HFFc6 (cell line): ENCODE measurements around the gene ABT1. TPM values are rescaled to one million over a fixed set of nuclear protein-coding genes. Genes with fewer than 3 reads are reported as not detected.

ENCODE experiments used
- DNase-seq: peaks from one replicate; pipeline ENCODE4 v3.0.0-alpha.2; 2018
- H3K27ac Mint-ChIP-seq: 2 replicates; pipeline ENCODE4 v1.8.0; 2020; ENCODE audit warnings: mild to moderate bottlenecking, mixed read lengths
- H3K27me3 Mint-ChIP-seq: 2 replicates; pipeline ENCODE4 v1.8.0; 2021; ENCODE audit warnings: mild to moderate bottlenecking, moderate library complexity, mixed read lengths; ENCODE audit not compliant: insufficient read depth
- H3K36me3 Mint-ChIP-seq: 2 replicates; pipeline ENCODE4 v1.8.0; 2021; ENCODE audit warnings: low read depth, mixed read lengths
- H3K4me1 Mint-ChIP-seq: 2 replicates; pipeline ENCODE4 v1.8.0; 2020; ENCODE audit warnings: low read depth, mixed read lengths
- H3K4me3 Mint-ChIP-seq: 2 replicates; pipeline ENCODE4 v1.8.0; 2020; ENCODE audit warnings: mild to moderate bottlenecking, moderate library complexity, mixed read lengths
- H3K9me3 Mint-ChIP-seq: 2 replicates; pipeline ENCODE4 v1.8.0; 2020; ENCODE audit warnings: mild to moderate bottlenecking, mixed read lengths
- total RNA-seq, 6 experiments: library from RNA; stranded (reverse); fragmentation: NEBNext Ultra II Directional; extraction: Animal tissue kit (Norgen Biotek cat#: 25700); gene quantifications; 2 replicates in 1 of 6; 3 replicates in 5 of 6; pipeline ENCODE4 v1.2.3, GENCODE V29; 2021
- TF ChIP-seq, protein P1 (sequence below): fragments of 200-600 bp; sonication (generic); IDR thresholded peaks from 2 replicates; pipeline ENCODE4 v1.5.0; 2021; ENCODE audit warnings: antibody characterized with exemption, mild to moderate bottlenecking

Gene ABT1
- total RNA-seq, 6 experiments from 2014 or later = 14.2 to 17.2 (median 15.5) TPM

DNA sequence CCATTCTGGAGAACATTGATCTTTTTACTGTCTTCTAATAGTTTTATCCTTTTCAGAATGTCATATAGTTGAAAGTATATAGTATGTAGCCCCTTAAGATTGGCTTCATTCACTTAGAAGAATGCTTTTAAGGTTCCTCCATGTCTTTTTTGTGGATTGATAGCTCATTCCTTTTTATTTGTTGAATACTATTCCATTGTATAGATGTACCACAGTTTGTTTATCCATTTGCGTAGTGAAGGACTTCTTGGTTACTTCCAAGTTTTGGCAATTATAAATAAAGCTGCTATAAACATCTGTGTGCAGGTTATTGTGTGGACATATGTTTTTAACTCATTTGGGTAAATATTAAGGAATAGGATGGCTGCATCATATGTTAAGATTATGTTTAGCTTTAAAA lies 27.8 kb downstream of the ABT1 start:
- H3K9me3 Mint-ChIP-seq = peaks cover 24% of the 10 kb centered on the region
- no peaks in the 10 kb centered on the region for H3K27me3 Mint-ChIP-seq
- peaks cover 9% of the 10 kb centered on the region for H3K36me3 Mint-ChIP-seq
- no peaks in the 10 kb centered on the region for H3K4me1 Mint-ChIP-seq
- H3K27ac Mint-ChIP-seq = no peak overlapping the region
- no peak for DNase-seq
- TF ChIP-seq, protein P1, sequence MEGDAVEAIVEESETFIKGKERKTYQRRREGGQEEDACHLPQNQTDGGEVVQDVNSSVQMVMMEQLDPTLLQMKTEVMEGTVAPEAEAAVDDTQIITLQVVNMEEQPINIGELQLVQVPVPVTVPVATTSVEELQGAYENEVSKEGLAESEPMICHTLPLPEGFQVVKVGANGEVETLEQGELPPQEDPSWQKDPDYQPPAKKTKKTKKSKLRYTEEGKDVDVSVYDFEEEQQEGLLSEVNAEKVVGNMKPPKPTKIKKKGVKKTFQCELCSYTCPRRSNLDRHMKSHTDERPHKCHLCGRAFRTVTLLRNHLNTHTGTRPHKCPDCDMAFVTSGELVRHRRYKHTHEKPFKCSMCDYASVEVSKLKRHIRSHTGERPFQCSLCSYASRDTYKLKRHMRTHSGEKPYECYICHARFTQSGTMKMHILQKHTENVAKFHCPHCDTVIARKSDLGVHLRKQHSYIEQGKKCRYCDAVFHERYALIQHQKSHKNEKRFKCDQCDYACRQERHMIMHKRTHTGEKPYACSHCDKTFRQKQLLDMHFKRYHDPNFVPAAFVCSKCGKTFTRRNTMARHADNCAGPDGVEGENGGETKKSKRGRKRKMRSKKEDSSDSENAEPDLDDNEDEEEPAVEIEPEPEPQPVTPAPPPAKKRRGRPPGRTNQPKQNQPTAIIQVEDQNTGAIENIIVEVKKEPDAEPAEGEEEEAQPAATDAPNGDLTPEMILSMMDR = no peak
- no peak overlapping the region for H3K4me3 Mint-ChIP-seq

DNA sequence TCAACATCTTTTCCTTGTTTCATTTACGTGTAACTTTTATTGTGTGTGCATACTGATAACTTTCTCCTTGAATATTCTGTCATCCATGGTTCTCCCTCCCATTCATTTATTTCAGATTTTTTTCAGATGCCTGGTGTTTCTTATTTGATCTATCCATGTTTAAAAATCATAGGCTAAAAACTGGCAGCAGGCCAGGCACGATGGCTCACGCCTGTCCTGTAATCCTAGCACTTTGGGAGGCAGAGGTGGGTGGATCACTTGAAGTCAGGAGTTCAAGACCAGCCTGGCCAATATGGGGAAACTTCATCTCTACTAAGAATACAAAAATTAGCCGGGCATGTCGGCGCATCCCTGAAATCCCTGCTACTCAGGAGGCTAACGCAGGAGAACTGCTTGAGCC lies 31.1 kb downstream of the ABT1 start:
- DNase-seq = no peak
- H3K36me3 Mint-ChIP-seq = peaks cover 22% of the 10 kb centered on the region
- no peaks in the 10 kb centered on the region for H3K4me1 Mint-ChIP-seq
- TF ChIP-seq, protein P1 = no peak
- peaks cover 34% of the 10 kb centered on the region for H3K9me3 Mint-ChIP-seq
- no peak overlapping the region for H3K4me3 Mint-ChIP-seq
- no peaks in the 10 kb centered on the region for H3K27me3 Mint-ChIP-seq
- no peak overlapping the region for H3K27ac Mint-ChIP-seq

DNA sequence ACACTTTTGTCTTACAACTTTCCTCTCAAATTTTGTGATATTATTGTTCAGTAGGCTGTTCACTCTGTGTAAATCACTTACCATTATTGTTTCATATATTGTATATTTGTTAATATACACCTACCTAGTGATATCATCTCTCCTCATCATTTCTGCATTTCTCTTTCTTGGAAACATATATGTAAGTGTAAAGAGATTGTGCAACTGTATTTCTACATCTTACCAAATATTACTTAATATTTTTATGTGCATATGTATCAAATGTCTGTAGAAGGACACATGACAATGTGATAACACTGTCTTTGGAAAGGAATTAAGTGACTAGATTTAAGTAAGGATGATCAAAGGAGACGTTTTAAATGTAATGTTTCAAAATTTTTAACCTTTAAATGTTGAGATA lies 32.6 kb downstream of the ABT1 start:
- peaks cover 47% of the 10 kb centered on the region for H3K9me3 Mint-ChIP-seq

DNA sequence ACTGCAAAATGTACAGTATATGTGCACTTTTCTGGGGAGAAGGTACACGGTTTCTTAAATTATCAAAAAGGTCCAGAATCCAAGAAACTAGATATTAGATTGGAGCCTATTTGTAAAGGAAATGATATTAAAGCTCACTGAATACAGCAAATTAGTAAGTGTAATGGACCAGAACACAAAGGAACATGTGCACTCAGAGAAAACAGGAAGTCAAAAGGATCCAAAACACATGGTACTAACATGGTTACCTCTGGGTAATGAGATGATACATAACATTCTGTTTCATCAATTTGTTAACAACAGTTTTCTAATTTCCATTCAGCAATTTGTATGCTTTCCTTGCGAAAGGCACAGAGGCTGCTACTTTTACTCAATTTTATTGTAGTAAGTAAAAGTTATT lies 44.1 kb downstream of the ABT1 start:
- H3K27ac Mint-ChIP-seq = no peak overlapping the region
- DNase-seq = no peak
- H3K4me1 Mint-ChIP-seq = no peaks in the 10 kb centered on the region
- H3K4me3 Mint-ChIP-seq = no peak overlapping the region
- TF ChIP-seq, protein P1 = no peak
- peaks cover 71% of the 10 kb centered on the region for H3K36me3 Mint-ChIP-seq
- no peaks in the 10 kb centered on the region; the same call in 1 of the 2 replicates for H3K27me3 Mint-ChIP-seq
- H3K9me3 Mint-ChIP-seq = peaks cover 70% of the 10 kb centered on the region

More for the DNA sequence above, 32.6 kb downstream of the ABT1 start:
- Mint-ChIP-seq H3K27me3 (no peaks in the 10 kb centered on the region), H3K27ac (no peak overlapping the region), H3K36me3 (peaks cover 37% of the 10 kb centered on the region), H3K4me1 (no peaks in the 10 kb centered on the region), H3K4me3 (no peak overlapping the region)
- DNase-seq = no peak
- TF ChIP-seq, protein P1 = no peak

DNA sequence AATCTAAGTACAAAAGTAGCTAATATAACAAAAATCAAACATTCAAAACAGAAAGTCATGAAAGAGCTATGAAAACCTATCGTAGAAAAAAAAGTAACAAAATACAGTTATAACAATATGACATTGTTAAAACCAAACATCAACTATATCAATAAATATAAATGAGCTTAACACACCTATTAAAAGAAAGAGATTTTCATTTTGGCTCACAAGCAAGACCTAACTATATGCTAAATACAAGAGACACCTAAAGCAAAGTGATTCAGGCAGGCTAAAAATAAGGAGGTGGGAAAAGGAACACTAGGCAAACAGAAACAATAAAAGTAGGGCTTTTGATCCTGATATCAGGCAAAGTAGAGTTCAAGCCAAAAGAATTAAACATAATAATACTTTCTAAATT lies 49.3 kb downstream of the ABT1 start:
- H3K9me3 Mint-ChIP-seq = peaks cover 60% of the 10 kb centered on the region
- no peak overlapping the region for H3K4me3 Mint-ChIP-seq
- H3K4me1 Mint-ChIP-seq = no peaks in the 10 kb centered on the region
- no peak for DNase-seq
- TF ChIP-seq, protein P1 = no peak
- peaks cover 87% of the 10 kb centered on the region for H3K36me3 Mint-ChIP-seq
- no peak overlapping the region for H3K27ac Mint-ChIP-seq
- H3K27me3 Mint-ChIP-seq = no peaks in the 10 kb centered on the region; the same call in none of the 2 replicates

Other genes with a start within 250 kb of the ABT1 start
- 10 to 100 TPM; 16.4 to 27.5 (median 24.9) TPM for gene BTN3A2, start 231.8 kb upstream of the ABT1 start, total RNA-seq
- gene BTN2A2, start 213.8 kb upstream of the ABT1 start, total RNA-seq = 10 to 100 TPM in 4 of 6 experiments, 1 to 10 TPM in 2; 9.1 to 11.9 (median 10.5) TPM
- gene BTN3A1, start 194.7 kb upstream of the ABT1 start, total RNA-seq = 10 to 100 TPM; 10.3 to 16.2 (median 13.8) TPM
- gene BTN3A3, start 156.4 kb upstream of the ABT1 start, total RNA-seq = 1 to 10 TPM; 4.6 to 9.9 (median 8.4) TPM
- 10 to 100 TPM; 29.2 to 35.4 (median 33.0) TPM for gene BTN2A1, start 139.0 kb upstream of the ABT1 start, total RNA-seq
- not detected for gene BTN1A1, start 96.7 kb upstream of the ABT1 start, total RNA-seq
- gene HMGN4, start 58.6 kb upstream of the ABT1 start, total RNA-seq = 10 to 100 TPM; 42.6 to 55.7 (median 51.8) TPM
- gene ZNF322, start 62.8 kb downstream of the ABT1 start, total RNA-seq = 10 to 100 TPM; 15.1 to 17.7 (median 16.3) TPM